SK-N-SH (cell line): ENCODE measurements around the gene ESYT3.

Source experiments
- CHD2 ChIP-seq: fragments of 150-350 bp; IDR thresholded peaks from 2 replicates; pipeline ENCODE4 v1.6.1; 2018; ENCODE audit warnings: low read length; ENCODE audit not compliant: partially characterized antibody
- CTCF ChIP-seq: fragments of 200-600 bp; sonication (generic); IDR thresholded peaks from 2 replicates; pipeline ENCODE4 v1.6.1; 2017; ENCODE audit warnings: antibody characterized with exemption, mild to moderate bottlenecking, moderate library complexity
- EP300 ChIP-seq, 2 experiments: IDR thresholded peaks; 2 replicates each; pipeline versions ENCODE4 v1.4.0 to v1.6.1; 2012; ENCODE audit warnings: borderline replicate concordance in 1 of 2, low read depth in 1 of 2, low read length in 1 of 2
- EZH2phosphoT487 ChIP-seq: fragments of 200-600 bp; sonication (generic); IDR thresholded peaks from 2 replicates; pipeline ENCODE4 v1.6.1; 2017; ENCODE audit warnings: low read depth, mixed run types, mild to moderate bottlenecking, antibody characterized with exemption, moderate library complexity, borderline replicate concordance
- FOXJ3 ChIP-seq: sonication (generic); formaldehyde crosslinking; IDR thresholded peaks from 2 replicates; pipeline ENCODE4 v1.5.1; 2020; ENCODE audit warnings: mild to moderate bottlenecking, missing genetic modification reagents
- GABPA ChIP-seq: IDR thresholded peaks from 2 replicates; pipeline ENCODE4 v1.4.0; 2012; ENCODE audit warnings: low read depth, mild to moderate bottlenecking
- JUND ChIP-seq: IDR thresholded peaks from 2 replicates; pipeline ENCODE4 v1.4.0; 2012
- MAX ChIP-seq: IDR thresholded peaks from 2 replicates; pipeline ENCODE4 v1.4.0; 2012; ENCODE audit warnings: low read depth
- MXI1 ChIP-seq: IDR thresholded peaks from 2 replicates; pipeline ENCODE4 v1.6.1; 2012; ENCODE audit warnings: mild to moderate bottlenecking, low read depth, low read length, improper control_type of control experiment
- NRF1 ChIP-seq: IDR thresholded peaks from 2 replicates; pipeline ENCODE4 v1.6.1; 2012; ENCODE audit warnings: low read depth, mild to moderate bottlenecking, low read length
- POLR2AphosphoS5 ChIP-seq: IDR thresholded peaks from 2 replicates; pipeline ENCODE4 v1.6.1; 2012; ENCODE audit warnings: low read depth, low read length
- RFX5 ChIP-seq: IDR thresholded peaks from 2 replicates; pipeline ENCODE4 v1.6.1; 2012; ENCODE audit warnings: mild to moderate bottlenecking, improper control_type of control experiment, low read length
- TAF1 ChIP-seq: IDR thresholded peaks from 2 replicates; pipeline ENCODE4 v1.6.1; 2012; ENCODE audit warnings: low read depth, mild to moderate bottlenecking, low read length, moderate library complexity, borderline replicate concordance
- USF2 ChIP-seq: fragments of 150-350 bp; IDR thresholded peaks from 2 replicates; pipeline ENCODE4 v1.6.1; 2017; ENCODE audit warnings: antibody characterized with exemption, low read length, low read depth, borderline replicate concordance

GRCh38 chr3:138467931-138468330 lies 33.5 kb downstream of the ESYT3 start:
- TF ChIP-seq MXI1 (no peak), TAF1 (no peak), CTCF (no peak), CHD2 (no peak), RFX5 (no peak), USF2 (no peak), NRF1 (no peak), EZH2phosphoT487 (no peak), JUND (no peak), EP300 (IDR thresholded peaks at IDR 0.05; ENCODE audit: borderline replicate concordance in 1 of 2, low read depth in 1 of 2, low read length in 1 of 2) (no peak), GABPA (no peak), POLR2AphosphoS5 (no peak), FOXJ3 (no peak), MAX (no peak)
